Measurements from ENCODE around the gene CHMP3.

DNA sequence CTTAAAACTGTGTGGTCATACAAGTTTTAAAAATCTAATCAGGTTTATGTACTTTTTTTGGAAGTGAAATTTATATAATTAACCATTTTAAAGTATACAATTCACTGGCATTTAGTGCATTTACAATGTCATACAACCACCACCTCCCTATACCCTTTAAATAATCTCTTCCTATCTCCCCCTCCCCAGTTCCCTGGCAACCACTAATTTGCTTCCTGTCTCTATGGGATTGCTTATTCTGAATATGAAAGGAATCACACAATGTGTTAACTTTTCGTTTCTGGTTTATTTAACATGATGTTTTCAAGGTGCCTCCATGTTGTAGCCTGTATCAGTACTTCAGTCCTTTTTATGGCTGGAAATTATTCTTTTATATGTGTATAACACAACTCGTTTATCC, 19.4 kb downstream of the CHMP3 start:
- no peak for TF ChIP-seq POLR2AphosphoS5 (IDR thresholded peaks at IDR 0.05; ENCODE audit: low read depth, low read length)
- TF ChIP-seq POLR2A (IDR thresholded peaks at IDR 0.05; ENCODE audit: low read depth, low read length), result no peak
- TF ChIP-seq TAF1 (IDR thresholded peaks at IDR 0.05; ENCODE audit: low read depth, low read length), result no peak

Measured in GM12891 (cell line).